ENCODE data around the gene ASNSD1.
"Not testable (repeated sequence)": the region's sequence is repeated elsewhere in the genome, so short reads cannot be mapped to it uniquely, and the experiment has no call there.

The ASNSD1 gene

DNA sequence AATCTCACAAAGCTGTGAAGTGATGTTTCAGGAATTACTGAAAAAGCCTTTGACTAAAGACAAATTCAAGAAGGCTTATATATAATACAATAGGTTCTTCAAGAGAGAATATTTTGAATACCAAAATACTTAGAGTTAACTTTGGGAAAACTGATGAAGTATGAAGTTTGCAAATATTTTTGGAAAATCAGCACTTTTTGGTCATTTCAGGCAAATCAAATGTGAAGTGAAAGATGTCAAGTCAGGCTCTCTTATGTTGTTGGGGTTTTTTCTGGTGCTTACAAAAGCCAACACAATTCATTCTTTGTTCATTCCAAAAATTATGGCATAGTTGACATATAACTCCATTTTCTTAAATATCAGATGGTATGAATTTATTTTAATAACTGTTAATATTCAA lies 14.7 kb upstream of the ASNSD1 start:
- no peak for DNase-seq (ENCODE audit: low read depth)

DNA sequence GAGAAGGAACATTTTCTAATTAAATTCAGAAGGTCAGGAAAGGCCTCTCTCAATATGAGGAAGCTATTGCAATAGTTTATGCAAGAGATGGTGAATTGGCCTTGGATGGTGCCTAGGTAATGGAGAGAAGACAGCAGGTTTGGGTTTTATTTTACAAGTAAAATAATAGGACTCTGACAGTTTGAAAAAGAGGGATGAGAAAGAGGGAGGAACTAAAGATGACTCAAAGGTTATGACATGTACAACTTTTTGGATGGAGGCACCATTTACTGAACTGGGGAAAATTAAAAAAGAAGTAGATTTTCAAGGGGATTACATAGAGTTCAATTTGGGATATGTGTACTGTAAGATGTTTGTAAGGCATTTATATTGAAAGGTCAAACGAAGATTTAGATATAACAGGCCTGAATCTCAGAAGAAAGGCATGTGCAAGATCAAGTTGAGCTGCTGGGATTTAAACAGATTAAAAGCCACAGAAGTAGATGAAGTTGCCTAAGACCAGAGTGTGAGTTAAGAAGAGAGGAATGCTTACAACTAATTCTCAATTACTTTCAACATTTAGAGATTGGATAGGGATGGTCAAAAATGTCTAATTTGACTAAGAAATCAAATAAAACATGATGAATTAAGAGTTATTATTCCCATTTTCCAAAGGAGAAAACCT lies 12.3 kb upstream of the ASNSD1 start:
- DNase-seq (ENCODE audit: low read depth), result no peak

DNA sequence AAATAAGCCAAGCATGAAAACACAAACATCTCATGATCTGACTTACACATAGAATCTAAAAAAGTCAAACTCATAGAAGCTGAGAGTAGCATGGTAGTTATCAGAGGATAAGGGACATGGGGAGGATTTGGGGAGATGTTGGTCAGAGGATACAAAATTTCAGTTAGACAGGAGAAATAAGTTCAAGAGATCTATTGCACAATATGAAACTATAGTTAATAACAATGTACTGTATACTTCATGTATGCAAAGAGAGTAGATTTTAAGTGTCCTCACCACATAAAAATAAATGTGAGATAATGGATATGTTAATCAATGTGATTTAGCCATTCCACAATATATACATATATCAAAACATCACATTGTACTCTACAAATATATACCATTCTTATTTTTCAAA lies 10.0 kb upstream of the ASNSD1 start:
- DNase-seq (ENCODE audit: low read depth), result no peak

DNA sequence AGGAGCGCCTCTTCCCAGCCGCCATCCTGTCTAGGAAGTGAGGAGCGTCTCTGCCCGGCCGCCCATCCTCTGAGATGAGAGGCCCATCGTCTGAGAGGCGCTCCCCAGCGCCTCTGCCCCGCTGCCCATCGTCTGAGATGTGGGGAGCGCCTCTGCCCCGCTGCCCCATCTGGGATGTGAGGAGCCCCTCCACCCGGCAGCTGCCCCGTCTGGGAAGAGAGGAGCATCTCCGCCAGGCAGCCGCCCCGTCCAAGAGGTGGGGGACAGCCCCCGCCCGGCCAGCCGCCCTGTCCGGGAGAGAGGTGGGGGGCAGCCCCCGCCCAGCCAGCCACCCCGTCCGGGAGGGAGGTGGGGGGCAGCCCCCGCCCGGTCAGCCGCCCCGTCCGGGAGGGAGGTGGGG lies 7.8 kb upstream of the ASNSD1 start:
- DNase-seq (ENCODE audit: low read depth), result not testable (repeated sequence)

DNA sequence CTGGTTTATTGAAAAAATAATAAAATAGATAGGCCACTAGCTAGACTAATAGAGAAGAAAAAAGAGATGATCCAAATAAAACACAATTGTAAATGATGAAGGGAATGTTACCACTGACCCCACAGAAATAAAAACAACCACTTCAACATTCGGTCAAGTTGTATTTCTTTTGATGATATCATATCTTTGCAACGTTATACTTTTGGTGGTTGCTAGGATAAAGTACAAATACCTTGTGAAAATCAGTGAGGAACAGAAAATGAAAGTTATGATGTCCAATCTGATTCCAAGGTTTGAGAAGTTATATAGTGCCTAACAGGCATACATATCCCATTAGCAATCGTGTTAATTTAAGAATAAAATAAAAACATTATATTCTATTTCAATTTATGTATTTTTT lies 6.6 kb upstream of the ASNSD1 start:
- DNase-seq (ENCODE audit: low read depth), result no peak

DNA sequence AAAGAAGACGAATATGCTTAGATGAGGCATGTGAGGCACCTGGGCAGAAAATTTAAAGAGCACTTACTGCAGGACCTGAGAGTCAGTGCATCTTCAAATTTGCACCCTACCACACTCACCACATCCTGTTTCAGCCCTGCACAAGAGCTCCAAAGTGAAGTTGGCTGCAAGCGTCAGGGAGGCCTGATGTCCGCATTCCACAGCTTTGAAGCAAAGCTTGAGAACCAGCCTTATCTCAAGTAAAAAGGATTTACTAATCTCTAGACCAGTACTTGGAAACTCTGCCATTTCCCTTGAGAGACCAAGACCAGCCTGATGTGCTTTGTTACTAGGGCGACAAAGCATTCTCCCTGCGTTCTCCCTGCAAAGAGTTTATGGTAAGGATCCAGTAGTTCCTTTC lies 3.4 kb upstream of the ASNSD1 start:
- DNase-seq (ENCODE audit: low read depth), result no peak

DNA sequence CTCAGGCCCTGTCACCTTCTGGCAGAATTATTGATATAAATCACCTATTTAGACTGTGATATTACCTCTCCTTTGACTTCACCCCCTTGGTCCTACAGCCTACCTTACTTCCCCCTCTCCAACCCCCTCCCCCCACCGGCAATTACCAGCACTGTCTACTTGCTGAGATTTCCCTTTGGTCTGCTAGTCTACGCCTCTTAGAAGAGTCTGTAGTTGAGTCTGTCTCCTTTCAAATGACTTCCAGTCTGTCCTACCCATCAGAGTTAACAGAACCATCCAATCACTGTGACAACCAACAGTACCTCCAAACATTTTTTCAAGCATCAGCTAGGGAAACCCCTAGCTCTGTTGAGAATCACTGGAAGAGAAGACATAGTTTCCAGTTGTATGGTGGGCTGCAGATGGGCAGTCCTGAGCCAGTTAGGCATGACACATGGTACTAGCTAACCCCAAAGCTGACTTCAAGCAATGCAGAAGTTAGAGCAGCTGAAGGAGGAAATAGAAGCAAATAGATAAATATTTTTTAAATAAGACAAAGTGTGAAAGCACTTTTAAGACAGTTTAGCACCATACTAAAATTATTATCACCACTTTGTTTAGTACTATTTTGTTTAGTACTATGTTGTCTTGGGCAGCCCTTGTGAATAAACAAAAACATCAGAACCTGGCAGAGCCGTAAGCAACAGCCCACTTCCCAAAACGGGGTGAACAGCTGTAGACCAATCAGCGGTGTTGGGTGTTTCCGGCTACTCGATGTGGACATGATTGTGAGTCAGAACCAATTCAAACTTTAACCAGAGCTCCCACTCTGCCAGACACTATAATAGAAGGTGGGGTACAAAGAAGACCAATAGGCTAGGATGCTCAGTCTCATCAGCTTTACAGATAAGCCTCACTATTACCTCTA lies 2.7 kb upstream of the ASNSD1 start:
- DNase-seq (ENCODE audit: low read depth), result no peak

DNA sequence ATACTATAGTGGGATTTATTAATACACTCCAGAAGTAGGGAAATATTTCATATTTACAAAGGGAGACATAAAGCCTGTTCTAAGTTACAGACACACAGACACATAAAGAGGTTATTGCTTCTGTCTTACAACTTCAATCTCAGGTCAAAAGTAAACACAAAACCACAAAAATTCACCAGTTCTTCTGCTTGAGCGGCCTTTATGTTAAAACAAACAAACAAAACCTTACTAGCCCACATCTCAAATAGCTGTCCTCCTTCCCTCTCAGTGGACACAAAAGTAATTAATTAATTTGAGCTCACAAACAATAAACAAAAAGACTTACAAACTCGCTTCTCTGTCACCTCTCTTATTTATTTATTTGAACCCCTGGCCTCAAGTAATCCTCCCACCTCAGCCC lies 1.5 kb upstream of the ASNSD1 start:
- no peak for DNase-seq (ENCODE audit: low read depth)

DNA sequence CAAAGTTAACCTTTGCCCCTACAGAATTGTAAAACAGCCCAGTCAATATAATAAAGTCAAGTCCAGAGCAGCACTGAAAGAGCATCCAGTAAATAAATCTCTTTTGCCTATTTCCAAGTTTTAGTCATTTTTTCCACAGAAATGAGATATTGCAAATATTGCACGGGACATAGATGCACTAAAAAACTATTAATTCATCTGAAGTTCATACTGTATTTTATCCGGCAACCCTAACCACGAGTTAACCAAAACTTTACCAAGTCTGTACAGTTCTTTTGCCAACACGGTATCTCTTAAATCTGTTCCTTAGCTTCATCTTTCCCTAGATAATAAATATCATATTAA lies 484 bp upstream of the ASNSD1 start:
- DNase-seq (ENCODE audit: low read depth), result no peak

DNA sequence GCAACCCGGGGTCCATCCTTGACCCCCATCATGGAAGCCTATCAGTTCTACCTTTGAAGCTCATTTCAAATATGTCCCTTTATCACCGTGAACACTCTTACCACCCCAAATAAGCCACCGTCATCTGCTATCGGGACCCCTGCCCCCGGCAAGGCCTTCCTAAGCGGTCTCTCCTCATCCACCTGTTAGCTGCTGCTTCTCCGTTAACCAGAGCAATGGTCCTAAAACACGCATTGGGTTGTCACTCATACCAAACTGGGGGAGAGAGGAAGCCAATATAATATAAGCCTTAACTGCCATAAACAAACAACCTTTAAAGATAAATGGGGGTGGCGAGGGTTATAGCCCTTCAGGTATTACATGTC lies 680 bp downstream of the ASNSD1 start:
- no peak for DNase-seq (ENCODE audit: low read depth)

DNA sequence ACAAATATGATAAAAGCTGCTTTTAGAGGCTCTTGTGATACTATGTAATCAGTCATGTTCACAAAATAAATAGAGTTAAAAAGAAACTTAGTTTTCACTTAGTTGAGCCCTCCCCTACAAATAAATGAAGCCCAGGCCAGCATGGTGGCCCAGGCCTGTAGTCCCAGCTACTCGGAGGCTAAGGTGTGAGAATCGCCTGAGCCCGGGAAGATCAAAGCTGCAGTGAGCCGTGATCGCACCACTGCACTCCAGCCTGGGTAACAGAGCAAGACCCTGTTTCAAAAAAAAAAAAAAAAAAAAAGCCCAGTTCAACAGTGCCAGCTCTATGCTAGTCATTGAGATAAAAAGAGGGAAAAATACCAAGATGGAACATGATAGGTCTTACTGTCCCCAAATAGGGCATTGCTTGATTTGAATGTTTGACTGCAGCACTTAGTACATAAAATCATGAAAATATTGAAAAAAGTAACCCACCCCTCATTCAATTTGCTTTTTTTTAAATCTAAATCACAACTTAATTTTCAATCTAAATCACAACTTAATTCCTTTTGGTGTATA lies 1.5 kb downstream of the ASNSD1 start:
- no peak for DNase-seq (ENCODE audit: low read depth)

DNA sequence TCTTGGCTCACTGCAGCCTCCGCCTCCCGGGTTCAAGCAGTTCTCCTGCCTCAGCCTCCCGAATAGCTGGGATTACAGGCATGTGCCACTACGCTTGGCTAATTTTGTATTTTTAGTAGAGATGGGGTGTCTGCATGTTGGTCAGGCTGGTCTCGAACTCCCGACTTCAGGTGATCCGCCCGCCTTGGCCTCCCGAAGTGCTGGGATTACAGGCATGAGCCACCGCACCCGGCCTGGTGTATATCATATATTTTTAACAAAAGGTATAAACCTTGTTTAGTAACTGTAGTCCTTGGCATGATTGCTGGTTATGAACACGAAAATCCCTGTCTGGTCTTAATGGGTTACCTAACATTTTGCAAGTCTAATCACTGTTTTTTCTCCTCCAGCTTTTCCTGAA lies 2.1 kb downstream of the ASNSD1 start:
- not testable (repeated sequence) for DNase-seq (ENCODE audit: low read depth)

DNA sequence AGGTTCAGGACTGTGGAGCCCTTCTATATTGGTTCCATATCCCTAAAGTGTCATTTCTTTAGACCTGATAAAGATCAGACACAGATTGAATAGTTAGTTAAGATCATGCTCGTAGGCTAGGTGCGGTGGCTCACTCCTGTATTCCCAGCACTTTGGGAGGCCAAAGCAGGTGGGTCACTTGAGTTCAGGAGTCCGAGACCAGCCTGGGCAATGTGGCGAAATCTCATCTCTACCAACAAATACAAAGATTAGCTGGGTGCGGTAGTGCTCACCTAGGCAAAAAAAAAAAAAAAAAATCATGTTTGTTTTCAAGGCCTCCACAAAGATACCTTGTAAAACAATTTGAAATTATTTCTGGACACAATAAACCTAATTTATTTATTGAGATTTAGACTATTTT lies 8.7 kb downstream of the ASNSD1 start:
- DNase-seq (ENCODE audit: low read depth), result no peak

DNA sequence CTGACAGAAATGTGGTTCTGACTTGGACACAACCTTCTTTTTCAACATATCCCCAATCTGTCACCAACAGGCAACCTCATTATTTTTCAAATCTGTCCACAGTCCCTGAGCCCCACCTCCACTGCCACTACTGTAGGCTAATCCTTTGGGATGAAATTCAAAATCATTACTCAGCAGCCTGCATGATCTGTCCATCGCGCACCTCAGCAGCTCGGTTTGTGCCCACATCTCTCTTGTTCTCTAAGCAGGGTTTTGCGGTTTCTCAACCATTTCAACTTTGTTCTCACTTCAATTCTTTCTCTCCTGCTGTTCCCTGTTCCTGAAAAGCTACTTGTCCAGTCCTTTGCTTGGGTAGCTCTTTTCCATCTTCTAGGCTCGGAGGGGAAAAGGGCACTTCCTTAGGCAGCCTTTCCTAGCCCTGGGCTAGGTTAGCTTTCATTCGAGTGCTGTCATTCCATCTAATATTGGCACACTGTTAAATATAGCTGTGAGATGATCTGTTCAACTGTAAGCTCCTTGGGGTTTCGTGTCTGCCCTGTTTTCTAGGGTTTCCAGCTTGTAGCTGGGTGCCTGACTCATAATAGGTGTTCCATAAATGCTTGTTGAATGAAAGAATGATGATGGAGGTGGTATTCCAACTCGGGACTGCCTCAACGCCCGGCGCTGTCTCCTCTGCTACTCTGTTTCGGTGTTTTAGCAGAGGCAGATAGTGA lies 12.6 kb downstream of the ASNSD1 start:
- DNase-seq (ENCODE audit: low read depth), result no peak

DNA sequence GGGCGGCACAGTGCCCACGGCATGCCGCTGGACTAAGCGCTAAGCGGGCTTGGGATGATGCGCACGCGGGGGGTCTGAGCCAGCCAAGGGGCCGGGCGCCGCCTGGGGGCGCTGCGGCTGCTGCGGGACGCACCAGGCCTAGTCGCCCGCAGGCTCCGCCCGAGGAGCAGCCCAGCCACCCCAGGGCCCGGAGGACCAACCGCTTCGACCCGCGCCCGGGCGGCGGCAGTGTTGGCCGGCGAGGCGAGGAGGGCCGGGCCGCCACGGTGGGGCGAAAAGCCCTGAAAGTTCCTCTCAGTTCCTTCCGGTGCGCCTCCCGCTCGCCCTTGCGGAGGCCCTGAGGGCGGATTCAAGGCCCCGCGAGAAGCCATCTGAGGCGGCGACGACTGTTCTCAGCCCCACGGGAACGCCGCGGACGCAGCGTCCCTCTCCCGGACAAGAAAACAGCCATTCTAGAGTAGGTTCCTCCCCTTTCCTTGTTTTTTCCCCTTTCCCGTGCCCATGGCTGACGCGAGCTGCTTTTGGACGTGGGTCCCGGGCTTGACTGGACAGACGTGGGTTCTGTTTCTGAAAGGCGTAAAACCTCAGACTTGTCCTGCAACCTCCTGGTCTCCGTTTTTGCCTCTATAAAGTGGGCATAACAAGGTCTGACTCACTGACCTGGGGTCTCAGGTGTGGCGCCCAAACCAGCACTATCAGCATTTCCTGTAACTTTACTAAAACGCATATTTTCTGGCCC lies 13.3 kb downstream of the ASNSD1 start, which contains the start of gene ANKAR:
TSS of gene ANKAR (plus strand) at position 297 of the 739 bp plus-strand sequence. CDS start 1,821 bp downstream, outside the sequence.
- DNase-seq (ENCODE audit: low read depth), result peak; percentile 75

DNA sequence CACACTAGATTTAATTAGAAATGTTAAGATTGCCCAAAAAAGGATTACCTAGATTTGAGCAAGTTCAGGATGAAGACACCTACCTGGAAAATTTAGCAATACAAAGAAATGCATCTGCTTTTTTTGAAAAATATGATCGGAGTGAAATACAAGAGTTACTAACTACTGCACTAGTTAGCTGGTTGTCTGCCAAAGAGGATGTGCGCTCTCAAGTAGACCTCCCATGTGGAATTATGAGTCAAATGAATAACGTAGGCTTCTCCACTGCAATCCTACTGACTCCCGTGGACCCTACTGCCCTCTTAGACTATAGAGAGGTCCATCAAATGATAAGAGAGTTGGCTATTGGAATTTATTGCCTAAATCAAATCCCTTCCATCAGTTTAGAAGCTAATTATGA lies 15.2 kb downstream of the ASNSD1 start:
- no peak for DNase-seq (ENCODE audit: low read depth)

DNA sequence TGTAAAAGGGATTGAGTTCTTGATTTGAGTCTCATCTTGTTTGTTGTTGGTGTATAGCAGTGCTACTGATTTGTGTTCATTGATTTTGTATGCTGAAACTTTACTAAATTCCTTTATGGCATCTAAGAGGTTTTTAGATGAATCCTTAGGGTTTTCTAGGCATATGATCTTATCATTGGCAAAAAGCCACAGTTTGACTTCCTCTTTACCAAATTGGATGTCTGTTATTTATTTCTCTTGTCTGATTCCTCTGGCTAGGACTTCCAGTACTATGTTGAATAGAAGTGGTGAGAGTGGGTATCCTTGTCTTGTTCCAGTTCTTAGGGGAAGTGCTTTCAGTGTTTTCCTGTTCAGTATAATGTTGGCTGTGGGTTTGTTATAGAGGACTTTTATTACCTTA lies 18.0 kb downstream of the ASNSD1 start:
- DNase-seq (ENCODE audit: low read depth), result no peak

DNA sequence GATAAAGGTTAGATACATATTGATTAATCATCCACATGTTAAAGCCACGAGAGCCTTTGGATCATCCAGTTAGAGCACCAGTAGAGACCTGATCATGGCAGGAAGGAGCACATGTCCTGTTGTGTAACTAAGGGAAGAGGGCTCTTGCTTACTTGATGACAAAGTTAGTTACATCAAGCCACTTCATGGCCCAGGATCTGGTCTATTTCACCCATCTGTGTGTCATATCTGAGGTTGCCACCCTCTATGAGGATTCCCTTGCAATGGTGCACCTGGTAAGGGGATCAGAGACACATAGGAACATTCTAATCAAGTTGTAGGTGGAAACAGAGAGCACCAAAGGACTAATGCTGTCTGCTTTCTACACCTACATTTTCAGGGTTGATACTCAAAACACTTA lies 19.9 kb downstream of the ASNSD1 start:
- DNase-seq (ENCODE audit: low read depth), result no peak

DNA sequence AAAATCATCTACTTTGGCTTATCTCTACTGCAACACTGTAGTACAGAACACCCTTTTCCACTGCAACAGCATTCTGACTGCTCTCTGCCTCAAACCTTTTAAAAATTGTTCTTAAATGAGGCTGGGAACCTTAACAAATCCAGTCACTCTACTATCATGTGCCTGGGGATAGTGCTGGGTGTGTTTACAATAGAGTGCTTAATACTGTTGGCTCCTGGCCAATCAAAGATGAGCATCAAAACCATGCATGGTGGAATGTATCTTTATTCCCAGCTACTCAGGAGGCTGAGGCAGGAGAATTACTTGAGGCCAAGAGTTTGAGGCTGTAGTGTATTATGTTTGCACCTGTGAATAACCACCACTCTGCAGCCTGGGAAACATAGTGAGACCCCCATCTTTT lies 20.6 kb downstream of the ASNSD1 start:
- DNase-seq (ENCODE audit: low read depth), result no peak

DNA sequence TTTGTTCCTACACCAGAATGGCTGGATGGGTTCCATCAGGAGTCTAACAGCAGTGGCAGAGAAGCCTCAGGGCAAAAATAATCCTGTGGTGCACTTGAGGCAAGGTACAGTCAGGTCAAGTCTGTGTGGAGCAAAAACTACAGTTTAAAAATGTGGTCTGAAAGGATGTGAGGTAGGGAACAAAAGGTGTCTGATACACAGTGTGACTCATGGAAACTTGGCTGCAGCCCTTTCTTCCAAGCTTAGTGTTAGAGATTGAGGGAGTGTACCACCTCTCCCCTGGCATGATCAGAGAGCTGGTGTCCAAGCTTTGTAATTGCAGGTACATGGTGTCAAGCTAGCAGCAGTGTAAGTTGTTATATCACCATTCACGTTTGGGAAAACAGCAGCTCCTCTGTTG lies 22.1 kb downstream of the ASNSD1 start:
- no peak for DNase-seq (ENCODE audit: low read depth)

DNA sequence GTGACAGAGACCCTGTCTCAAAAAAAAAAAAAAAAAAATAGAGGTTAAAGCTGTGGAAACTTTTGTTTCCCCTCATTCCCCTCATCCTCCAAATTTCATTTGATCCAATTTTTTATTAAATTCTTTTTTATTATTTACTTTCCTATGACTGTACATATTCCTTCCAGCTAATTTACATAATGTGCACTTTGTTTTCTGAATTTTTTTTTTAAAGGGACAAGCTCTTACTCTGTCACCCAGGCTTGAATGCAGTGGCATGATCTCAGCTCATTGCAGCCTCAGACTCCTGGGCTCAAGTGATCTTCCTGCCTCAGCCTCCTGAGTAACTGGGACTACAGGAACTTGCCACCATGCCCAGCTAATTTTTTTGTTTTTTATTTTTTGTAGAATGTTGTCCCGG lies 23.6 kb downstream of the ASNSD1 start:
- DNase-seq (ENCODE audit: low read depth), result no peak
